GM21576 (cell line): ENCODE measurements around the gene PIGA.
"Not testable (repeated sequence)": the region's sequence is repeated elsewhere in the genome, so short reads cannot be mapped to it uniquely, and the experiment has no call there.

Experiments
- ATAC-seq: cut with Tn5 transposase; IDR thresholded peaks from one replicate; pipeline ENCODE4 v1.9.1; 2021; ENCODE audit warnings: mild to moderate bottlenecking, moderate library complexity; ENCODE audit not compliant: unreplicated experiment

The PIGA gene

GRCh38 chrX:15321447-15321846 is 13.9 kb downstream of the PIGA start:
- no peak for ATAC-seq

GRCh38 chrX:15320297-15320696 is 15.0 kb downstream of the PIGA start:
- no peak for ATAC-seq

- no peak for ATAC-seq
Measured at GRCh38 chrX:15319075-15319474, 16.2 kb downstream of the PIGA start.

- no peak for ATAC-seq
Measured at GRCh38 chrX:15315509-15315908, 19.8 kb downstream of the PIGA start, which contains the start of gene ASB11. Gene ASB11 (minus strand): TSS chrX:15315640. CDS start chrX:15315605, 35 bp downstream.

- no peak for ATAC-seq
Measured at GRCh38 chrX:15314472-15314871, 20.9 kb downstream of the PIGA start.

GRCh38 chrX:15311119-15311518 is 24.2 kb downstream of the PIGA start:
- no peak for ATAC-seq

- ATAC-seq = no peak
Measured at GRCh38 chrX:15310117-15310516, 25.2 kb downstream of the PIGA start.

- not testable (repeated sequence) for ATAC-seq
Measured at GRCh38 chrX:15305899-15306298, 29.4 kb downstream of the PIGA start.

GRCh38 chrX:15301924-15302323 is 33.4 kb downstream of the PIGA start:
- no peak for ATAC-seq

- ATAC-seq = no peak
Measured at GRCh38 chrX:15299941-15300851, 35.1 kb downstream of the PIGA start.

GRCh38 chrX:15298780-15299179 is 36.5 kb downstream of the PIGA start:
- ATAC-seq = no peak

- ATAC-seq = no peak
Measured at GRCh38 chrX:15298201-15298600, 37.1 kb downstream of the PIGA start.

- ATAC-seq = no peak
Measured at GRCh38 chrX:15293451-15293850, 41.9 kb downstream of the PIGA start.

GRCh38 chrX:15292861-15293260 is 42.5 kb downstream of the PIGA start:
- ATAC-seq = no peak

- no peak for ATAC-seq
Measured at GRCh38 chrX:15277604-15278003, 57.7 kb downstream of the PIGA start.

GRCh38 chrX:15274946-15275345 is 60.4 kb downstream of the PIGA start:
- ATAC-seq = no peak

- ATAC-seq = not testable (repeated sequence)
Measured at GRCh38 chrX:15273275-15273674, 62.0 kb downstream of the PIGA start.

GRCh38 chrX:15271757-15272156 is 63.6 kb downstream of the PIGA start:
- no peak for ATAC-seq

GRCh38 chrX:15269618-15270521 is 65.5 kb downstream of the PIGA start, which contains the start of gene ASB9:
Gene ASB9 (minus strand): TSS chrX:15270083. CDS start chrX:15269874, 209 bp downstream.
- no peak for ATAC-seq
